Type B pancreatic cell (in vitro differentiated cells): ENCODE results near the gene SLC7A9. TPM values are rescaled to one million over a fixed set of nuclear protein-coding genes. Genes with fewer than 3 reads are reported as not detected.

ENCODE experiments used
- DNase-seq: peaks from one replicate; pipeline ENCODE4 v3.0.0; 2021; ENCODE audit warnings: mixed read lengths; ENCODE audit not compliant: unreplicated experiment; ENCODE audit errors: extremely low spot score
- H3K27ac Mint-ChIP-seq: 2 replicates; pipeline ENCODE4 v1.8.0; 2021; ENCODE audit warnings: mild to moderate bottlenecking, mixed read lengths
- H3K27me3 Mint-ChIP-seq: 2 replicates; pipeline ENCODE4 v1.8.0; 2021; ENCODE audit warnings: mixed read lengths
- H3K36me3 Mint-ChIP-seq: 2 replicates; pipeline ENCODE4 v1.8.0; 2021; ENCODE audit warnings: mixed read lengths
- H3K4me1 Mint-ChIP-seq: one replicate; pipeline ENCODE4 v1.8.0; 2021; ENCODE audit warnings: mixed read lengths; ENCODE audit not compliant: unreplicated experiment
- H3K4me3 Mint-ChIP-seq: 2 replicates; pipeline ENCODE4 v1.8.0; 2021; ENCODE audit warnings: mild to moderate bottlenecking, mixed read lengths
- H3K9me3 Mint-ChIP-seq: 2 replicates; pipeline ENCODE4 v1.8.0; 2021; ENCODE audit warnings: mixed read lengths
- CTCF ChIP-seq: fragments of 200-600 bp; sonication (generic); conservative IDR thresholded peaks from 2 replicates; pipeline ENCODE4 v1.5.0; 2021; ENCODE audit warnings: antibody characterized with exemption, mild to moderate bottlenecking
- total RNA-seq: library from RNA; stranded (reverse); gene quantifications from 2 replicates; pipeline ENCODE4 v1.2.1, GENCODE V29; 2021; ENCODE audit warnings: low replicate concordance

SLC7A9 gene
- total RNA-seq, 1 donor from 2014 or later: 3.1 TPM

GRCh38 chr19:32901504-32902161, 32.1 kb upstream of the SLC7A9 start:
- Mint-ChIP-seq H3K27ac (no peak overlapping the region), H3K4me3 (no peak overlapping the region), H3K36me3 (peaks cover 30% of the 10 kb centered on the region), H3K9me3 (no peaks in the 10 kb centered on the region), H3K27me3 (no peaks in the 10 kb centered on the region), H3K4me1 (no peaks in the 10 kb centered on the region)
- no peak for TF ChIP-seq CTCF
- no peak for DNase-seq

- H3K36me3 Mint-ChIP-seq: peaks cover 52% of the 10 kb centered on the region
- H3K27ac Mint-ChIP-seq: no peak overlapping the region
- H3K9me3 Mint-ChIP-seq: peaks cover 10% of the 10 kb centered on the region
- no peak overlapping the region for H3K4me3 Mint-ChIP-seq
- H3K4me1 Mint-ChIP-seq: no peaks in the 10 kb centered on the region
- no peaks in the 10 kb centered on the region for H3K27me3 Mint-ChIP-seq
- no peak for TF ChIP-seq CTCF
- no peak for DNase-seq
These were observed 27.1 kb upstream of the SLC7A9 start for GRCh38 chr19:32896516-32897214.

DNA sequence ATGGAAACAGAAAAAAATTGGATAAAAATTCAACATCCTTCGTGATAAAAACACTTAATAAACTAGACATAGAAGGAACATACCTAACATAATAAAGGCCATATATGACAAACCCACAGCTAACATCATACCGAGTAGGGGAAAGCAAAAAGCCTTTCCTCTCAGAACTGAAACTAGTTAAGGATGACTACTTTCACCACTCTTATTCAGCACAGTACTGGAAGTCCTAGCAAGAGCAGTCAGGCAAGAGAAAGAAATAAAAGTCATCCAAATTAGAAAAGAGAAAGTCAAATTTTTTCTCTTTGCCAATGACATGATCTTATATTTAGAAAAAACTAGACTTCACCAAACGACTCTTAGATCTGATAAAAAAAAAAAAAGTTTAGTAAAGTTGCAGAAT, 25.8 kb upstream of the SLC7A9 start:
- Mint-ChIP-seq H3K27ac (no peak overlapping the region), H3K4me3 (no peak overlapping the region), H3K4me1 (no peaks in the 10 kb centered on the region), H3K9me3 (peaks cover 15% of the 10 kb centered on the region), H3K27me3 (no peaks in the 10 kb centered on the region), H3K36me3 (peaks cover 53% of the 10 kb centered on the region)
- no peak for DNase-seq
- no peak for TF ChIP-seq CTCF

DNA sequence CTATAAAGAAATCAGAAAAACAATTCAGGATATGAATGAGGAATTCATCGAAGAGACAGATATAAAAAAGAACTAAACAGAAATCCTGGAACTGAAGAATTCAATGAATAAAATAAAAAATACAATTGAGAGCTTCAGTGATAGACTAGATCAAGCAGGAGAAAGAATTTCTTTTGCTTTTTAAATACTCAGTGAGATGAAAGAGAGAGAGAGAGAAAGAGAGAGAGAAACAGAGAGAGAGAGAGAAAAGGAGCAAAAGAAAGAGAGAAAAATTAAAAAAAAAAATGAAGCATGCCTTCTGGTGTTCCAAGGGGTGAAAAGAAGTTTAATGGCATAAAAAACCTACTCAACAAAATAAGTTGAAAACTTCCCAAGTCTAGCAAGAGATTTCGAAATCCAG, 22.0 kb upstream of the SLC7A9 start:
- H3K36me3 Mint-ChIP-seq: peaks cover 43% of the 10 kb centered on the region
- no peak overlapping the region for H3K4me3 Mint-ChIP-seq
- H3K9me3 Mint-ChIP-seq: peaks cover 15% of the 10 kb centered on the region
- H3K27me3 Mint-ChIP-seq: no peaks in the 10 kb centered on the region
- DNase-seq: no peak
- H3K4me1 Mint-ChIP-seq: no peaks in the 10 kb centered on the region
- H3K27ac Mint-ChIP-seq: no peak overlapping the region
- no peak for TF ChIP-seq CTCF

DNA sequence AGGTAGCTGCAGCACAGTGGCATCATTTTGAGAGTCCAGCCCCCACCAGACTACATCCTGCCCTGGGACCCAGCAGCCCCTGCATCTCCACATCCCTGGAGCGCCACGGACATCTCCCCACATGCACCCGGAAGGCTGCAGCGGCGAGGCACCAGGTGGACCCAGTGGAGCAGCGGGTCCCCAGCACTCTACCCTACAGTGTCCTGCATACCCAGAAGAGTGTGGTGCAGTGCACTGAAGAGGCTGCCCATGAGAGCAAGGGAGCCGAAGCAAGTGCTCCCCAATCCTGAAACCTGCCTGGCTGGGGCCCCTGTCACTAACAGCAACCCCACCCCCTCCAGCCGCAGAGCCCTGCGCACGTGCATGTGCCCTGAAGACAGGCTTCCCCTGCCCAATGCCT, 21.3 kb upstream of the SLC7A9 start:
- no peak for DNase-seq
- H3K4me1 Mint-ChIP-seq: no peaks in the 10 kb centered on the region
- TF ChIP-seq CTCF: no peak
- H3K27ac Mint-ChIP-seq: no peak overlapping the region
- H3K27me3 Mint-ChIP-seq: no peaks in the 10 kb centered on the region
- H3K9me3 Mint-ChIP-seq: peaks cover 15% of the 10 kb centered on the region
- H3K36me3 Mint-ChIP-seq: peaks cover 36% of the 10 kb centered on the region
- H3K4me3 Mint-ChIP-seq: no peak overlapping the region
